MCF 10A (cell line): ENCODE data around the gene USP50. TPM values are rescaled to one million over a fixed set of nuclear protein-coding genes. Genes with fewer than 3 reads are reported as not detected.
"Not testable (repeated sequence)": the region's sequence is repeated elsewhere in the genome, so short reads cannot be mapped to it uniquely, and the experiment has no call there.

ENCODE experiments used
- BruUV-seq: library from RNA; stranded (reverse); fragments of 400-500 nt; replicated peaks from 2 replicates; lab custom pipeline; 2021; lab: Mats Ljungman, UMichigan
- CTCF ChIA-PET: fragments of 300-600 bp; sonication (Branson Sonifier 250); formaldehyde crosslinking; extraction: SDS; loops from one replicate; lab custom pipeline; 2021; ENCODE audit warnings: antibody characterized with exemption, inconsistent platforms; lab: Yijun Ruan, JAX
- POLR2A ChIA-PET: fragments of 300-600, 350-650 bp; sonication (Branson Sonifier 250); formaldehyde crosslinking; extraction: SDS; loops from one replicate; lab custom pipeline; 2020; ENCODE audit warnings: antibody characterized with exemption, inconsistent platforms; lab: Yijun Ruan, JAX
- DNase-seq: peaks from one replicate; pipeline ENCODE4 v3.0.0-alpha.2; 2018; ENCODE audit not compliant: unreplicated experiment
- H3K27ac Mint-ChIP-seq: one replicate; pipeline ENCODE4 v1.8.0; 2022; ENCODE audit warnings: mild to moderate bottlenecking, low read depth, mixed read lengths; ENCODE audit not compliant: unreplicated experiment
- H3K27me3 Mint-ChIP-seq: one replicate; pipeline ENCODE4 v1.8.0; 2022; ENCODE audit warnings: mixed read lengths; ENCODE audit not compliant: insufficient read depth, unreplicated experiment
- H3K36me3 Mint-ChIP-seq: one replicate; pipeline ENCODE4 v1.8.0; 2022; ENCODE audit warnings: mild to moderate bottlenecking, moderate library complexity, mixed read lengths; ENCODE audit not compliant: insufficient read depth, unreplicated experiment
- H3K4me1 Mint-ChIP-seq: one replicate; pipeline ENCODE4 v1.8.0; 2022; ENCODE audit warnings: mixed read lengths; ENCODE audit not compliant: insufficient read depth, unreplicated experiment
- H3K4me3 Mint-ChIP-seq: one replicate; pipeline ENCODE4 v1.8.0; 2022; ENCODE audit warnings: mild to moderate bottlenecking, moderate library complexity, mixed read lengths; ENCODE audit not compliant: unreplicated experiment
- H3K9me3 Mint-ChIP-seq: one replicate; pipeline ENCODE4 v1.8.0; 2022; ENCODE audit warnings: mixed read lengths; ENCODE audit not compliant: unreplicated experiment
- CTCF ChIP-seq: fragments of 200-600 bp; IDR thresholded peaks from one replicate; pipeline ENCODE4 v1.8.0; 2022; ENCODE audit warnings: antibody characterized with exemption, mild to moderate bottlenecking; ENCODE audit not compliant: unreplicated experiment
- intact Hi-C: fragments of 100-400 bp; cut with micrococcal nuclease; formaldehyde crosslinking; loops from 2 replicates; pipeline ENCODE4 v1.14.1; 2022
- total RNA-seq: library from RNA; stranded (reverse); gene quantifications from 2 replicates; pipeline ENCODE4 v1.2.3, GENCODE V29; 2022

Gene USP50
- total RNA-seq, 1 experiment from 2014 or later = not detected

GRCh38 chr15:50577492-50577891, 31.0 kb upstream of the USP50 start:
- Mint-ChIP-seq H3K9me3 (no peaks in the 10 kb centered on the region), H3K4me3 (no peak overlapping the region), H3K27me3 (no peaks in the 10 kb centered on the region), H3K4me1 (no peaks in the 10 kb centered on the region), H3K27ac (no peak overlapping the region), H3K36me3 (peaks cover 88% of the 10 kb centered on the region)
- intact Hi-C loops = no loop called here
- ChIA-PET POLR2A (no interaction called here), CTCF (no interaction called here)
- no peak for TF ChIP-seq CTCF
- no TSS peak for BruUV-seq
- DNase-seq = no peak

- no peak for TF ChIP-seq CTCF
- no peak overlapping the region for H3K27ac Mint-ChIP-seq
- no peak for DNase-seq
- BruUV-seq = no TSS peak
- H3K4me3 Mint-ChIP-seq = no peak overlapping the region
- no peaks in the 10 kb centered on the region for H3K27me3 Mint-ChIP-seq
- H3K4me1 Mint-ChIP-seq = no peaks in the 10 kb centered on the region
- CTCF ChIA-PET = interaction anchor here (0.5 to 0.7 kb wide), 3 partner anchors 12 to 178 kb away, joined by 3 read pairs; no protein-coding TSS in a partner anchor
- POLR2A ChIA-PET = interaction anchor here (0.6 kb wide), 1 partner anchor 344 kb away, joined by 5 read pairs; no protein-coding TSS in a partner anchor
- H3K36me3 Mint-ChIP-seq = peaks cover 84% of the 10 kb centered on the region
- no peaks in the 10 kb centered on the region for H3K9me3 Mint-ChIP-seq
- intact Hi-C loops = no loop called here
These were observed 29.7 kb upstream of the USP50 start for GRCh38 chr15:50576166-50576565.

GRCh38 chr15:50573842-50574241, 27.4 kb upstream of the USP50 start:
- CTCF ChIA-PET, H3K9me3 Mint-ChIP-seq, H3K4me1 Mint-ChIP-seq, H3K27ac Mint-ChIP-seq, H3K27me3 Mint-ChIP-seq, intact Hi-C loops, H3K4me3 Mint-ChIP-seq, BruUV-seq: not testable (repeated sequence)
- POLR2A ChIA-PET = interaction anchor here (1.5 kb wide), 1 partner anchor 12 kb away, joined by 4 read pairs; no protein-coding TSS in a partner anchor
- peaks cover 82% of the 10 kb centered on the region for H3K36me3 Mint-ChIP-seq
- peak; percentile 59 for DNase-seq

GRCh38 chr15:50563756-50564155, 17.3 kb upstream of the USP50 start:
- ChIA-PET POLR2A (interaction anchor here (0.7 to 1.5 kb wide), 2 partner anchors 110 to 411 kb away, joined by 3 to 5 read pairs; no protein-coding TSS in a partner anchor), CTCF (interaction anchor here (0.6 kb wide), 2 partner anchors 189 to 235 kb away, joined by 3 read pairs; no protein-coding TSS in a partner anchor)
- intact Hi-C loops = no loop called here
- Mint-ChIP-seq H3K27me3 (no peaks in the 10 kb centered on the region), H3K4me1 (peaks cover 12% of the 10 kb centered on the region), H3K4me3 (no peak overlapping the region), H3K36me3 (peaks cover 90% of the 10 kb centered on the region), H3K27ac (no peak overlapping the region), H3K9me3 (no peaks in the 10 kb centered on the region)
- BruUV-seq = no TSS peak
- DNase-seq = no peak
- TF ChIP-seq CTCF = no peak
